HG03196 (cell line): ENCODE data around the gene UBAC1.
"Not testable (repeated sequence)": the region's sequence is repeated elsewhere in the genome, so short reads cannot be mapped to it uniquely, and the experiment has no call there.

Experiments used
- ATAC-seq: cut with Tn5 transposase; IDR thresholded peaks from one replicate; pipeline ENCODE4 v1.9.1; 2021; ENCODE audit not compliant: unreplicated experiment

Gene UBAC1

DNA sequence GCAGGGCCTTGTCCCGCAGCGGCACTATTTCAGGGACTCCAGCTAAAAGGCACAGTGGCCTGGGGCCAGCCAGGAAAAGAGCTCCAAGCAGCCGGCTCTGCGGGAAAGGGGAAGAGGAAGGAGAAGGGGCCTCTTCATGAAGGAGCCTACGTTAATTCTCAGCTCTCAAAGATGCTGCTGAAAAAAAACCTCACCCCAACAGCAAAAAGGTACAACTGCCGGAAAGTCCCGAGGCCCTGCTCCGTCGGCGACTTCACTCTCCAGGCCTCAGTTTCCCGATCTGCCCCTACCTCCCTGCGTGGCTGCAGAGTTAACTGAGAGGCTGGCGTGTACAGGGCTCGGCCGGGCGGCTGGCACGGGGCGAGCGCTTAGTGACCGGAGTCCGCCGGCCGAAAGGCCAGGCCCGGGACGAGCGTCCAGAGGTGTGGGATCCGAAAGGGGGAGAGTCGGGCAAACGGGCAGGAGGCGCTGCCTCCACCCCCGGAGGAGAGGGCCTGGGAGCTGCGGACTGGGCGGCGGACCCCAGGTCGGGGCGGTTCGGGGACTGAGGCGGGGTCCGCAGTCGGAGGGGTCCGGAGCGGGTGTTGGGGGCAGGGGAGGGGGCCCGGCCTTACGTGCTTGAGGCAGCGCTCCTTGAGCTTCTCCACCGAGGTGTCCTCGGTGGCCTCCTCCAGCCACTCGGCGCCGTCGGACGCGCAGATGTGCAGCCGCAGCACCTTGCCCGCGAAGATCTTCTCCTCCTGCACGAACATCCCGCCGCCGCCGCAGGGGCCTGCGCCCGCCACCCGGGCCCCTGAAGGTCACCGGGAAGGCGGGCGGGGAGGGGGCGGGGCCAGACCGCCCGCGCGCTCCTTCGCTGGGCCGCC lies 529 bp downstream of the UBAC1 start:
- ATAC-seq = peak; percentile 27

DNA sequence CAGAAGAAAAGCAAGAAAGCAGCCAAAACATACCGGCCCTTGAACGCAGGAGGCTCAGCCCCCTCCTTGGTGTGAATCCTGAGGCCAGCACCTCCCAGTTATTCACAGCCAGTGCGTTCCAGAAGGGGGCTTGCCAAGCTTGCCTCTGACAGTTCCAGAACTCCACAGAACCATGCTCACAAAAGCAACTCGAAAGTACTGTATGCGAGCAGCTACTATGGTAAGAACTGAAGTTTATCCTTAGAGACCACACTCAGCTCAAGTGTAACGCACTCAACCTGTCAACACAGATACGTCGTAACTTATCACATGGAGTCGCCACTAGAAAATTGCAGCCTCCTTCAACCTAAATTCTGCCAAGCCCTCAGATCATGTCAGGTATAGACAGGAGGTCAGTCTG lies 1.4 kb downstream of the UBAC1 start:
- no peak for ATAC-seq

DNA sequence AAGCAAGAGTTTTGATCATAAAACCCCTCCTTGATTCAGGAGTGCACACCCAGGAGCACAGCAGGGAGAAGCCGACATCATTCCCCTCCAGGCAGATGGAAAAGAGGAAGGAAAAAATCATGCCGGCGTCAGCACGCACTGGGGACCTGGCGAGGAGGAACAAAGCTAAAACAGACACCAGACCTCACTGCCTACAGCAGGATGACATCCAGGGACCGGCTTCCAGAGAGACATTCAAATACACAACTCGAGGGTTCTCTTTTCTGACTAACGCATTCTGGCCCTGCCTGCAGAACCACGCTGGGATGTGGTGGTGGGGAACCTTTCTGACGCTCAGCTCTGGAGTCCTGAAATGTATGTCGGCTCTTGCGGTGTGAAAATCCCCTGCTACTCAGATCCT lies 2.7 kb downstream of the UBAC1 start:
- no peak for ATAC-seq

DNA sequence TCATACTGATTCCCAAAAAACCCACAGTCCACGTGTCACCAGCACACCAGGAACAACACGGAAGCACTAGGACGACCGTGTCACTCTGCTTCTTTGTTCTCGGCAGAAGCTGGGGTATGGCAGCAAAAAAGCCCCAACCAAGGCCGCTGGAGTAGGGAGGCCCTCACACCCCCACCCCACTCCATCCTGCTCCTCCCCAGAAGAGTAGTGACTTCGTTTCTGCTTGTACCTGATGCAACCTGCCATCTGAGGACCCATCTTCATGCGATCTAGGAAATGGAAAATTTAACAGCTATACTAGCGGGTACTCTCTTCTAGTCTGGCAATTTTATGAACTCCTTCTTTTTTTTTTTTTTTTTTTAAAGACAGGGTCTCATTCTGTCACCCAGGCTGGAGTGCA lies 3.7 kb downstream of the UBAC1 start:
- no peak for ATAC-seq

DNA sequence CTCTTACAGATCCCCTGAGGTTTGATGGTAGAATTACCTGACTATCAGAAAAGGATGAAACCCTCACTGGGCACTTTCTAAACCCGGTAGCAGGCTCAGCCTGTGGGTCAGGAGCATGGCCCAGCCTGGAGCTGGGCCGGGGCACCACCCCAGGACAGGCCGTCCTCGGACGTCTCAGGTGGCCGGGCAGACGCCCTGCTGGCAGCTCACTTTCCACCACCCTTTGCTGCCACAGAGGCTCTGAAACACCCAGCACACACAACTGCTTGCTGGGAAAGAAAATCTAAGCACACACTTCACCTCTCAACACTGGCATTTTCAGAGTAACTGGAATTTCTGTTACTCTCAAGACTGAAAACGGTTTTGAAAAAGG lies 4.4 kb downstream of the UBAC1 start:
- ATAC-seq = no peak

DNA sequence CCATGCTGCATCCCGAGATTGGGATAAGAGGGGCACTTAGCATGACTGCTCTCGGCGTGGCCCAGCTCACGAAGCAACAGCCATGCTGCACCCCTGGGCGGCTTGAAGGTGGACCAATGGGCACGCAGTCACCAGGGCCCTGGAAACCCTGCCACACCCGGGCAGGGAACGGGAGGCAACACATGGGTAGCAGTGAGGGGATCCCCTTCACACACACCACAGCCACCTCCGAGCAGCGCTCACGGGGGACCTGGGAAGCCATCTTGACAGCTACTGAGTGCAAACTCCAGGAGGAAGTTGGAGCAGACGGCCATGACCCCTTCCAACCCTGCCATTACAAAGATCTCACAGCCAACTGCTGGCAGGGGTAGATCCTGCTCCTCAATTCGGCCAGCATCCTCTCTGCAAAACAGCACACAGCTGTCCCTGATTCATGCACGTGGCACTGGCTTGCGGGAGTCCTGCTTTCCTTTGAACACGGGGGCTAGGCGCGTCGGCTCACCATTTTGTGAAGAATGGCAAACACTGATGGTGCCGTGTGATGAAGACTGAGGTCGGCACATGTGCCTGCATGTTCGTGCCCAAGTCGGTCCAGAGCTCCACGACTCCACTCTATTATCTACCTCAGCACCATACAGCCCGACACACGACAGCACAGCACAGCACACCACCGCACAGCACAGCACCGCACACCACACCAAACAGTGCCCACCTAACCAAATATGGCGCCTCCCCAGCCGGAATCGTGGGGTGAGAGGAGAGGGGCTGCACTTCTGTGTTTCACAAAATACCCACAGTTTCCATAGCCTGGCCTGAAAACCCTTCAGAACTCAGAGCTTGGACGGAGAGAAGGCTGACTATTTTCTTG lies 5.0 kb downstream of the UBAC1 start:
- ATAC-seq = no peak

DNA sequence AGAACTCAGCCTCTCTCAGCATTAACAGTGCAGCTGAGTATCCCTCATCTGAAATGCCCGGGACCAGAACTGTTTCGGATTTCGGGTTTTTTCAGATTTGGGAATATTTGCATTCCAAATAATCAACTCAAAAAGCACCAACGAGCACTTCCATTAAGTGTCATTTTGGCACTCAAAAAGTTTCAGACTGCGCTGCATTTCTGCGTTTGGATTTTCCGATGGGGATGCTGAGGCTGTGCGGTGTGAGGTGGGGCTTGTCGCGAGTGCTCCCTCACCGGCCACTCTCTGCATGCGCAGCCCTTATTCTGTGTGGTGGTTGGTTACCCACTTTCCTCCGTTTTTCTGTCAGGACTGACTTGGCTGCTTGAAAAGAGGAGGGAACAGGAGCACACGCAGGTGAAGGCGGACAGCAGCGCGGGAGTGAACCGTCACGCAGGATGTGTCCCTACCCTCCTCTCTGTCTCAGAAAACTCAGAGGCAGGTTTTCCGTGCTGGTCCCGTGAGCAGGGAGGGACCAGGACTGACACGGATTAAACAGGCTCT lies 8.4 kb downstream of the UBAC1 start:
- no peak for ATAC-seq

DNA sequence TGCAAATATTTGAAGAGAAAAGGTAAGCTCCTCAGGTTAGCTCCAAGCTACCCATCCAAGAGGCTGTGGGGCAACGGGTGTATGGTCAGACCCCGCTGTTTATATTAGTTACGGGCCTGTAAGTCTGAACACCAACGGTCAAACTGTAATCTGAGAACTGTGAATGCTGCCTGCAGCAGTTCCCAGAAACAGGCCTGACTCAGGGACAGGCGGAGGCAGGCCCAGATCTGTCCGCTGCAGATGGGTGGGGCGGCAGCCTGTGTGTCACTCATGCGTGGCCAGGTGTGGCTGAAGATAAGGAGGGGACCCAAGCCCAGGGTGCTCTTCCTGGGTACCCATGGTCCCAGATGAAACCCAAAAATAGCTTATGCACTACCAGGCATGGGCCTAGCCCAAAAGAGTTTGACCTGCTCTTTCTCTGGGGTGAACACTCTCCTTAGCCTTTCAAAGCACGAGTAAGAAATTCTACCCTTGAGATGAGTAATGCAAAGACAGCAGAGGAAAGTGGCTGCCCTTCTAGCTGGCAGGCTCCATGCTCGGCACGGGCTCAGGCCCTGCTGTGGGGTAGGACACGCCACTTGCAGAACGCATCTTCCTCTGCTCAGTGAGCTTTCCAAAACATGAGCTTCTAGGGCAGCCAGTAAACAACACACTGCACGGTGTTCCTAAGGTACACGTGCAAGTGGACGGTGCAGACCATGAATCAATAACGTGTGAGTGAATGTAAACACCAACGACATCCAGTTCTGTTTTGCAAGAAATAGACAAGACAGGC lies 9.1 kb downstream of the UBAC1 start:
- ATAC-seq = no peak

DNA sequence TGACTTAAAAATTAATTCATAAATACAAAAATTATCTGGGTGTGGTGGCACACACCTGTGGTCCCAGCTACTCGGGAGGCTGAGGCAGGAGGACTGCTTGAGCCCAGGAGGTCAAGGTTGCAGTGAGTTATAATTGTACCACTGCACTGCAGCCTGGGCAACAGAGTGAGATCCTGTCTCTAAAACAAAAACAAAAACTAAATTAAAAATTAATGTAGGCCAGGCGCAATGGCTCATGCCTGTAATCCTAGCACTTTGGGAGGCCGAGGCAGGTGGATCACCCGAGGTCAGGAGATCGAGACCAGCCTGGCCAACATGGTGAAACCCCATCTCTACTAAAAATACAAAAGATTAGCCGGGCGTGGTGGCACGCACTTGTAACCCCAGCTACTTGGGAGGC lies 9.9 kb downstream of the UBAC1 start:
- ATAC-seq = not testable (repeated sequence)

DNA sequence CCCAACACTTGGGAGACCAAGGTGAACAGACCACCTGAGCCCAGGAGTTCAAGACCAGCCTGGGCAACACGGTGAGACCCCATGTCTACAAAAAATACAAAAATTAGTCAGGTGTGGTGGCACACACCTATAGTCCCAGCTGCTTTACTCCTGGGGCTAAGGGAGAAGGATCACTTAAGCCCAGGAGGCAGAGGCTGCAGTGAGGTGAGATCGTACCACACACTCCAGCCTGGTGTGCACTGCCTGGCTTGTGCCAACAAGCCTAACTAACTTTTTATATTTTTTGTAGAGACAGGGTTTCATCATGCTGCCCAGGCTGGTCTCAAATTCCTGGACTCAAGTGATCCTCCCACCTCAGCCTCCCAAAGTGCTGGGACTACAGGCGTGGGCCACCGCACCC lies 10.3 kb downstream of the UBAC1 start:
- not testable (repeated sequence) for ATAC-seq

DNA sequence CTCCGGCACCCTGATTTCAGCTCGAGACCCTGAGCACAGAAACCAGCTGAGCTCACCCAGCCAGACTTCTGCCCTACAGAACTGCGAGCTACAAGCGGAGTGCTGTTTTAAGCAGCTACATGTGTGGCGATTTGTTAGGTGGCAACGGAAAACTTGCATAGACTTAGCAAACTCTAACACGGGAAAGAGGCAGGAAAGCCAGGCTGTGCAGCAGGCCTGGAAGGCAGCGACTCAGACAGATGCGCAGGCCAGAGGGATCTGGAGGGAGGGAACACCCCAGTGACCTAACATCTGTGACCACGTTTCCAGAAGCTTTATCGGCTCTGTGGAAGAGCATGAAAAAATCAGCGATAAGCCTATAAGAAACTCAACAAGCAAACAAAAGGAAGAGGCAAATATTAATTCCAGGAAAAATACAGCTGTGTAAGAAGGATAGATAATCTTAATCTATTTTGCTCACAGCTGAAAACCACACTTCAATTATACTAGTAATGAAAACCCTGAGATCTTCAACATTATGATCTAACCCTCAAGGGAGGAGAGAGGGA lies 11.0 kb downstream of the UBAC1 start:
- no peak for ATAC-seq

DNA sequence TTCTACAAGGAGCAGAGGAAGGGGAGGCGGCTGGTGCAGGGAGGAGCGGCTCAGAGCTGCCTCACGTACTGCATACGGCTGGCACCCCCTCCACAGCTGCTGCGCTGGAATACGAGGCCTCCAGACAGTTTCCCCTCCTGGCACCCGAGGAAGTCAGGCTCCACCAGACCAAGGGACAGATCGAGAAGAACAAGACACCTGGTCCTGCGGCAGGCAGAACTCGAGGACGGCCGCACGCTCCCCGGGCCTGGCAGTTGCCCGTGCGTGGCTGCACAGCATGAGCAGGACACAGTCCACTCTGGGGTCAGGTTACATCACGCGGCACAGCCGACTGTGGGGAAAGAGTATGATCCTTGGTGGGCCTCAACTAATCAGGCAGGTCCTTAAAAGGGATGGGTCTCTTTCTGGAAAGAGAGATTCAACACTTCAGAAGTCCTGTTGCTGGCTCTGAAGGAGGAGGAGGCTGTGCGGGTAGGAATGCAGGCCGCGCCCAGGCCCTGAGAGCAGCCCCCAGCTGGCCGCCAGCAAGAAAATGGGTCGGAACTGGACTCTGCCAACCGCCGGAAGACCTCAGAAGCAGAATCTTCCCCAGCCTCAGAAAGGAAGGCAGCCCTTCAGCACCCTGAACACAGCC lies 11.6 kb downstream of the UBAC1 start:
- no peak for ATAC-seq

DNA sequence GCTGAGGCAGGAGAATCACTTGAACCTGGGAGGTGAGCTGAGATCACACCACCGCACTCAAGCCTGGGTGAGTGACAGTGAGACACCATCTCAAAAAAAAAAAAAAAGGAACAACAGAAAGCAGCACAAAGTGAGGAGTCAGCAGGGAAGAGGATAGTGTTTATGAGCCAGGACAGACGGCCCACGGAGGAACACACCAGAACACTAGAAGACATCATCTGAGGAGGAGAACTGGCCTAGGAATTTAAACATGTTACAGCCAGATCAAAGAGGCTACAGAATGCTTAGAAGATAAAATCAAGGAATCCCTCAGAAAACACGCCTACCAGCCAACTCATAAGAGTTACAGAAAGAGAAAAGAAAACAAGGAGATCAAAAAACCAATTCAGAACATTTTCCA lies 12.2 kb downstream of the UBAC1 start:
- ATAC-seq = no peak

DNA sequence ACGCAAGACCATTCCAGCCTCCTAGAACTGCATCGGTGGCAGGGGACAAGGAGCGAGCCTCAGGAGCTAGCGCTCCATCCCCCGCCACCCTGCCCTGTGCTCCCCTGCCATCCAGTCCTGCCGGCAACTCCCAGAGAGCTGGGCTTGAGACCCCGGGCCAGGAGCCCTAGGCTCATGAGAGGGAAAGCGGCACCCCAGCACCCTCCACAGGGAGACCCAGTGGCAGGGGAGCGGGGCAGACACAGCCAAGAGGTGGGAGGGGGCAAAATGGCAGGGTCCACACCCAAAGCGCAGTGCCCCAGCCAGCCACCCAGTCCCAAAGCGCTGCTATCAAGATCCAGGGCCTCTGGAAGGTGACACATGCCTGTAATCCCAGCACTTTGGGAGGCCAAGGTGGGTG lies 12.7 kb downstream of the UBAC1 start:
- no peak for ATAC-seq

DNA sequence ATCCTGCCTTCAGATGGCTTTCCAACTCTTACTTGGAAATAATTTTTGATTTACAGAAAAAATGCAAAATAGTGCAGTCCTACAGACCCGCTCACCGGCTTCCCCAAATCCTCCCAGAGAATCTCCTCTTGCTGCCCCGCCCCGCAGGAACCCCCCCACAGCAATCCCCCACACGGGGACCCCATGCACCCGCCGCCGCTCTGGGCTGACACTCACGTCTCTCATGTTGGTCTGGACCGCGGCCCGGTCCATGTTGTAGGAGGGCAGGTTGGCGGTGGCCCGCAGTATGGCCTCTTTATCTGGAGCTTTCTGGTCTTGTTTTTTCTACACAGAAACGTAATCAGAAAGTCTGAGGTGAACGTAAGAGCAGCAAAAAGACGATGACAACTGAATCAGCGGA lies 13.6 kb downstream of the UBAC1 start:
- ATAC-seq = no peak

DNA sequence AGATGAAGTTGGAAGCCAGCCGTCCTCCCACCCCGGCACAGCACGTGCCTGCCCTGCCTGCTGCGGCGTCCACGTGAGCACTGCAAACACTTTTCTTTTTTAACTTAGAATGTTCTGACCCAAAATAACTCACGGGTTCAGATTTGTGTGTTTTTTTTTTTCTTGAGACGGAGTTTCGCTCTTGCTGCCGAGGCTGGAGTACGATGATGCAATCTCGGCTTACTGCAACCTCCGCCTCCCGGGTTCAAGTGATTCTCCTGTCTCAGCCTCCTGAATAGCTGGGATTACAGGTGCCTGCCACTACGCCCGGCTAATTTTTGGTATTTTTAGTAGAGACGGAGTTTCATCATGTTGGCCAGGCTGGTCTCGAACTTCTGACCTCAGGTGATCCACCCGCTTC lies 14.1 kb downstream of the UBAC1 start:
- ATAC-seq = not testable (repeated sequence)

DNA sequence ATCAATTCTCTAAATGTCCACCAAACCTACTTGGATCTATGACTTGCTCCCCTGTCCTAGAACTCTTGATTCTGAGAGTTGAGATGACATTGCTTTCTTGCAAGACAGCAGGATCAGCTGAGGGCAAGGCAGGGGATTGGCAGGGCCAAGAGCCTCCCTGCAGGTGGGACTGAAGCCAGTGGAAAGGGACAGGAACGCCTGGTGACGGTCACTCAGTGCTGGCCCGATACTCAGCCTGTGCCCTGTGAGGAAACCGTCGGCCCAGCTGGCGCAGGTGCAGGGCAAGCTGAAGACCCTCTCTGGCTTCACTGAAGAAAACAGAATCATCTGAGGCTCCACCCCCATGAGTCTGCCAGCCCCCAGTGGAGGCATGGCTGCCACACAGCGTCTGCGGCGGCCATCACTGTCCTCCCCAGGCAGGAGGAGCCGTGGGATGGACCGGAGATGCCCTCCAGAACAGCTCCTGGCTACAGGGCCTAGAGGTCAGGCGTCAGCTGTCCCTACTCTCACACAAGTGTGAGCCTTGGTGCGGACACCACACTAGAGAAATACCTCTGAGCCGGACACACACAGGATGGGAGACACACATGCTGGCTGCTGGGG lies 14.7 kb downstream of the UBAC1 start:
- ATAC-seq = no peak

DNA sequence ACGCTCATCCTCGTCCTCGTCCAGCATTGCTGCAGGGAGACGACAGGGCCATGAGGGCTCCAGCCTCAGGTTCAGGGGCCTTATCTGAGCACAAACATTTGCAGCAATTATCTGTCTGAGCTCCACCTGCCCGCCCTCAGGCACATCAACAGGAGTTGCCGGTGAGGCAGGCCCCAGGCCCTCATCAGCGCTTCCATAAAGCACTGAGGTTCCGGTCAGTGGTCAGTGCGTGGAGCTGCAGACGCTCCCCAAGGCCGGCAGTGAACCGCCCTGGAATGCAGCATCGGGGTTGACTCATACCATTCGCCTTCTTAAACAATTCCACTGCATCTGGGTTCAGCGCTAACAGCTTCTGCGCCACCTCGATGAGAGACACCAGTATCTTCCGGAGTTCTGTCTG lies 15.2 kb downstream of the UBAC1 start:
- no peak for ATAC-seq

DNA sequence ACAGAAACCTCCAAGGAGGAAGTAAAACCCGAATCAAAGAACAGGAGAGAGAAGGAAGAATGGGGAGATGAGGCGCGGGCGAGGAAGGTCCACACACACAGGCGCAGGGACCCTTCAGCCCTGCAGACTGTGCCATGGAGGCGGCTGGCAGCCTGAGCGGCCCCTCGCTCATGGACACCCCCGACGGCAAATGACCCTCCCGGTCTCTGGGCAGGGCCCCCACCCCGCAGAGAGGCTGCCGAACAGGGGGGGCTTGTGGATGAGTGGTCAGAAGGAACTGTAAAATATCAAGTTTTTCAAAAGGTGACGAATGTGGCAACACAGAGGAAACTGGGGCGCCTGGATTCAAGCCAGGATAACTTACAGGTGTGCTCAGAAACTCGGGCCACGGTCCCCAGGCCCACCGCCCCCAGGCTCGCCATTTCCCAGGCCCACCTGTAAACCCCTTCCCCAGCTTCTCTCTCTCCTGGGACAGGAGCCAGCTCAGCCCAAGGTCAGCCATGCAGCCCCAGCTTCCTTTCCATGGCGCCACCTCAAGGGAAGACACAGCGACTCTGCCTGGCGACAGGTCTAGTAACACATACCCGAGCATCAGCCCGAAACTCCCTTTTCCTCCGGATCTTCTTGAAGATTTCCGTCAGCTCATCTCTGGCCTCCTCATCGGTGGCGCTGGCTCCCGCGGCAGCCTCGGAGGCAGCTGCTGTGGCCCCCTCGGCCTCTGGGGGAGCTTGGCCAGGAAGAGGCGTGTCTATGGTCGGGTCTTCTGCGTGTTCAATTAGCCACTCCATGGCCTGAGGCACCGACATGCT lies 16.5 kb downstream of the UBAC1 start:
- ATAC-seq = no peak
